IgD-negative memory B cell (primary cell): Measurements from ENCODE around the gene ZDHHC7. TPM values are rescaled to one million over a fixed set of nuclear protein-coding genes. Genes with fewer than 3 reads are reported as not detected.
"Not testable (repeated sequence)": the region's sequence is repeated elsewhere in the genome, so short reads cannot be mapped to it uniquely, and the experiment has no call there.

Source experiments
- H3K27ac Mint-ChIP-seq, 3 donors: one replicate each; pipeline ENCODE4 v1.8.0; 2020 to 2022; ENCODE audit warnings: mild to moderate bottlenecking in 3 of 3, mixed read lengths in 3 of 3, moderate library complexity in 1 of 3
- H3K27me3 Mint-ChIP-seq: one replicate; pipeline ENCODE4 v1.8.0; 2021; ENCODE audit warnings: mixed read lengths
- H3K36me3 Mint-ChIP-seq: one replicate; pipeline ENCODE4 v1.8.0; 2020; ENCODE audit warnings: mild to moderate bottlenecking, mixed read lengths
- H3K4me1 Mint-ChIP-seq, 3 donors: one replicate each; pipeline ENCODE4 v1.8.0; 2020 to 2022; ENCODE audit warnings: mixed read lengths in 3 of 3, mild to moderate bottlenecking in 1 of 3
- H3K4me3 Mint-ChIP-seq, 4 donors: one replicate each; pipeline ENCODE4 v1.8.0; 2020 to 2022; ENCODE audit warnings: mild to moderate bottlenecking in 4 of 4, mixed read lengths in 4 of 4, moderate library complexity in 3 of 4
- H3K9me3 Mint-ChIP-seq, 3 donors: one replicate each; pipeline ENCODE4 v1.8.0; 2020 to 2021; ENCODE audit warnings: mixed read lengths in 3 of 3, mild to moderate bottlenecking in 1 of 3
- polyA plus RNA-seq: library from polyadenylated mRNA; unstranded; fragments of 300-500 nt; fragmentation: Illumina TruSeq; gene quantifications from one replicate; pipeline ENCODE4 v1.2.3, GENCODE V29; 2021

ZDHHC7 gene
- polyA plus RNA-seq, 1 donor from 2014 or later = 30.8 TPM

- Mint-ChIP-seq H3K4me1 (peaks cover 11 to 21% (median 16%) of the 10 kb centered on the region in 3 donors), H3K9me3 (no peaks in the 10 kb centered on the region), H3K36me3 (peaks cover 1% of the 10 kb centered on the region), H3K27ac (no peak overlapping the region), H3K27me3 (peaks cover 8% of the 10 kb centered on the region), H3K4me3 (no peak overlapping the region)
These were observed 21.8 kb upstream of the ZDHHC7 start for GRCh38 chr16:85033171-85033570.

- not testable (repeated sequence) for H3K4me3 Mint-ChIP-seq, H3K9me3 Mint-ChIP-seq, H3K27ac Mint-ChIP-seq, H3K27me3 Mint-ChIP-seq, H3K36me3 Mint-ChIP-seq
- H3K4me1 Mint-ChIP-seq = peaks cover 14 to 23% (median 16%) of the 10 kb centered on the region in 3 donors
These were observed 20.9 kb upstream of the ZDHHC7 start for GRCh38 chr16:85032187-85032586.

DNA sequence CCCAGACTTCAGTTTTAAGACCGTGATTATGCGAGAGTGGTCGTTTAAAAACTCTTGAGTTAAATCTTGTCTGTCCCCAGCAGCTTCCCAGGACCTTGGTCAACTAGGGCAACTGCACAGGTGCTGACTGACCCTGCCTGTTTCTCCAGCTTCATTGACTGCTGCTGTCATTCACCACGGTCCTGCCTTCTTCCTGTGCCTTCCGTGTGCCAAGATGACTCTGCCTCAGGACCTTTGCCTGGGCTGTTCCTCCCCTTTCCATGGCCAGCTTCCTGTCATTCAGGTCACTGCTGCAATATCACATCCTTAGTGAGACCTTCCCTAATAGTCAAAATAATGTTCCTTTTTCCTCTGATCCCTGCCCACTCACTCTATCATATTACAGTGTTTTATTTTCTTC is 20.1 kb upstream of the ZDHHC7 start:
- no peaks in the 10 kb centered on the region for H3K9me3 Mint-ChIP-seq
- H3K4me3 Mint-ChIP-seq = no peak overlapping the region
- H3K36me3 Mint-ChIP-seq = peaks cover 1% of the 10 kb centered on the region
- no peak overlapping the region for H3K27ac Mint-ChIP-seq
- H3K27me3 Mint-ChIP-seq = peaks cover 8% of the 10 kb centered on the region
- peaks cover 18 to 28% (median 22%) of the 10 kb centered on the region in 3 donors for H3K4me1 Mint-ChIP-seq

DNA sequence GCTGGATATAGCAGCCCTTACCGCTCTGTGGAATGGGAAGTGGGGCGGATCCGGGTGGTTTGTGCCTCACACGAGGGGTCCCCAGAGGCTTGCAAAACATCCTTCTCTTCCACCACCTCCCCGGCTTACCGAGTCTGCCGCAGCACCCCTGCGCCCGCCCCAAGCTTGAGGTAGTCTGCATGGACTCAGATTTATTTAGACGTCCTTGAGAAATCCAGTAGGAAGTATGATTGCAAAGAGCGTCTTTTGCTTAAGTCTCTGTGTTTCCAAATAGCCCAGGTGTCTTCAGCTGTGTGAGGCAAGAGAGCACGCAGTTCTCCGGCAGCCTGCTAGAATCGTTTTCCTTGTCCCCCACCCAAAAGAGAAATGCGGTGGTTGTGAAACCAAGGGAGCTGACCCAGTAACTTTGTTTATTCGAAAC is 18.7 kb upstream of the ZDHHC7 start:
- Mint-ChIP-seq H3K27ac (peak overlapping the region in 1 of 3 donors; percentile 99), H3K36me3 (no peaks in the 10 kb centered on the region), H3K4me3 (peak overlapping the region in 2 of 4 donors; percentile 63 to 99), H3K4me1 (peaks cover 25 to 36% (median 32%) of the 10 kb centered on the region in 3 donors), H3K9me3 (no peaks in the 10 kb centered on the region), H3K27me3 (peaks cover 8% of the 10 kb centered on the region)

DNA sequence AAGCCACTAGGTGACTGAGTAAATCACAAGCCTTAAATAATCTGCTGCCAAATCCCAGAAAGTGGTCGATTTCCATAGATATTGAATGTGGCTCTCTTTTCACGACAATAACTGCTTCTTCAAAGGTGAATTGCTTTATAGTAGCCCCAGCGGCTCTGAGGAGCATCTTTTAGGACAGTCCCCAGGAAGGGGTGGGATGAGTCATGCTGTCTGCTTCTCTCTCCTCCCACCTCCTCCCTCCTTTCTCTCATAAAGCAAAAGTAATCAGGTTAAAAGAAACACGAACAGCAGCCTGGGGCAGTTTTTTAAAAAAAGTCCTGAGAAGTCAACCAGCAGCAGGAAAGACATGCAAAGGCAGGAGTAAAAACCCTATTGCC is 18.1 kb upstream of the ZDHHC7 start:
- H3K4me3 Mint-ChIP-seq = peak overlapping the region; percentile 30 to 99 (median 80)
- peak overlapping the region in 2 of 3 donors; percentile 80 to 99 for H3K27ac Mint-ChIP-seq
- peaks cover 8% of the 10 kb centered on the region for H3K27me3 Mint-ChIP-seq
- peaks cover 25 to 36% (median 32%) of the 10 kb centered on the region in 3 donors for H3K4me1 Mint-ChIP-seq
- no peaks in the 10 kb centered on the region for H3K9me3 Mint-ChIP-seq
- peaks cover 2% of the 10 kb centered on the region for H3K36me3 Mint-ChIP-seq

DNA sequence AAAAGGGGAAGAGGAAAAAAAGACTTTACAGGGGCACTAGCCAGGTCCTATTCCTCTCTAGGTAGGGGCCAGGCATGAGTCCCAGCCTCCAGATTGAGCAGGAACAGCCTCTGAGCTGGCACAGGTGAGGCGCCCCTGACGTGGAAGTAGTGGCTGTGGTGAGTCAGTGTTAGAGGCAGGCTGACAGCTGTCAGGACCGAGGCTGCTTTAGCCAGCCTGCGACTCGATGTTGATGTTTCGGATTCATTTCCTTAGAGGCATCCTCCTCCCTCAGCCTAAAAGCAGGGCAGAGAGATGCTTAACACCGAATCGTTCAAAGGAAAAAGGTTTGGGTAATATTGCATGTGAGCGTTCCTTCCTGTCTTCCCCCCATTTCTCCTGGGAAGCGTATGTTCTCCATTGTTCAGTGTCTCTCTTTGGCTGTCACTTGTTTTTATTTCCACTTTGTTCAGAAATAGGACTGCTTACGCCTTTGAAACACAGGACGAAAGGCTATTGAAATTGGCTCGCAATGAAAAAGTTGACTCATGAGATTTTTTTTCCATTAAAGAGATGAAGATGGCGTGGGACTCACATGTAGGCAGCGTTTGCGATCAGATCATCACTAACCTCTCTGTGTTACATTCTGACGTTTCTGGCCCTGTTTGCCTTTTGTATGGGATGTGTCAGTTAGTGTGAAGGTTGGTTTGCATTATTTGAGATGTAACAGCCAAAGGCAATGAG is 17.5 kb upstream of the ZDHHC7 start:
- Mint-ChIP-seq H3K4me1 (peaks cover 25 to 36% (median 32%) of the 10 kb centered on the region in 3 donors), H3K27ac (peak overlapping the region; percentile 59 to 99 (median 80)), H3K9me3 (no peaks in the 10 kb centered on the region), H3K4me3 (peak overlapping the region; percentile 83 to 99 (median 93)), H3K36me3 (peaks cover 2% of the 10 kb centered on the region), H3K27me3 (peaks cover 8% of the 10 kb centered on the region)

- Mint-ChIP-seq H3K27ac (peak overlapping the region; percentile 59 to 99 (median 97)), H3K4me3 (peak overlapping the region; percentile 83 to 99 (median 93)), H3K36me3 (peaks cover 2% of the 10 kb centered on the region), H3K9me3 (no peaks in the 10 kb centered on the region), H3K27me3 (peaks cover 8% of the 10 kb centered on the region), H3K4me1 (peaks cover 25 to 36% (median 32%) of the 10 kb centered on the region in 3 donors)
These were observed 16.8 kb upstream of the ZDHHC7 start for GRCh38 chr16:85027958-85028684.

GRCh38 chr16:85027349-85027957 is 16.1 kb upstream of the ZDHHC7 start, which contains the start of gene KIAA0513:
Gene KIAA0513 (plus strand): TSS chr16:85027795. CDS start chr16:85067072, 39,277 bp downstream.
- H3K4me3 Mint-ChIP-seq = peak within 1 kb of the TSS; percentile 83 to 99 (median 93)
- H3K4me1 Mint-ChIP-seq = peaks cover 25 to 36% (median 32%) of the 10 kb centered on the region in 3 donors
- H3K9me3 Mint-ChIP-seq = no peaks in the 10 kb centered on the region
- H3K36me3 Mint-ChIP-seq = peaks cover 2% of the 10 kb centered on the region
- H3K27ac Mint-ChIP-seq = peak within 1 kb of the TSS; percentile 81 to 99 (median 97)
- H3K27me3 Mint-ChIP-seq = peaks cover 8% of the 10 kb centered on the region

GRCh38 chr16:85026703-85027102 is 15.4 kb upstream of the ZDHHC7 start:
- Mint-ChIP-seq H3K9me3 (no peaks in the 10 kb centered on the region), H3K27ac (peak overlapping the region in 2 of 3 donors; percentile 90 to 97), H3K4me1 (peaks cover 25 to 35% (median 32%) of the 10 kb centered on the region in 3 donors)

GRCh38 chr16:85025781-85026653 is 14.7 kb upstream of the ZDHHC7 start:
- Mint-ChIP-seq H3K4me3 (peak overlapping the region; percentile 83 to 99 (median 92)), H3K9me3 (no peaks in the 10 kb centered on the region), H3K36me3 (peaks cover 2% of the 10 kb centered on the region), H3K4me1 (peaks cover 25 to 32% (median 31%) of the 10 kb centered on the region in 3 donors), H3K27me3 (peaks cover 8% of the 10 kb centered on the region), H3K27ac (peak overlapping the region; percentile 38 to 90 (median 76))

More at GRCh38 chr16:85026703-85027102, 15.4 kb upstream of the ZDHHC7 start:
- H3K36me3 Mint-ChIP-seq = peaks cover 2% of the 10 kb centered on the region
- H3K4me3 Mint-ChIP-seq = peak overlapping the region; percentile 83 to 99 (median 92)
- peaks cover 8% of the 10 kb centered on the region for H3K27me3 Mint-ChIP-seq

- peaks cover 0 to 3% (median 0%) of the 10 kb centered on the region in 3 donors for H3K4me1 Mint-ChIP-seq
- H3K9me3 Mint-ChIP-seq = peaks cover 0 to 2% (median 0%) of the 10 kb centered on the region in 3 donors
- no peak overlapping the region for H3K27ac Mint-ChIP-seq
- H3K27me3 Mint-ChIP-seq = peaks cover 10% of the 10 kb centered on the region
- no peak overlapping the region for H3K4me3 Mint-ChIP-seq
- H3K36me3 Mint-ChIP-seq = peaks cover 2% of the 10 kb centered on the region
These were observed 8.4 kb upstream of the ZDHHC7 start for GRCh38 chr16:85019659-85020245.

GRCh38 chr16:85018529-85019236 is 7.3 kb upstream of the ZDHHC7 start:
- Mint-ChIP-seq H3K27me3 (peaks cover 11% of the 10 kb centered on the region), H3K4me1 (peaks cover 0 to 6% (median 3%) of the 10 kb centered on the region in 3 donors), H3K27ac (peak overlapping the region in 1 of 3 donors; percentile 25), H3K4me3 (no peak overlapping the region), H3K36me3 (no peaks in the 10 kb centered on the region), H3K9me3 (peaks cover 0 to 2% (median 0%) of the 10 kb centered on the region in 3 donors)

- Mint-ChIP-seq H3K4me3 (peak overlapping the region in 1 of 4 donors; percentile 46), H3K4me1 (peaks cover 0 to 6% (median 3%) of the 10 kb centered on the region in 3 donors), H3K27me3 (peaks cover 11% of the 10 kb centered on the region), H3K27ac (no peak overlapping the region), H3K36me3 (no peaks in the 10 kb centered on the region), H3K9me3 (peaks cover 0 to 2% (median 0%) of the 10 kb centered on the region in 3 donors)
These were observed 6.3 kb upstream of the ZDHHC7 start for GRCh38 chr16:85017633-85018032.
